ENCODE measurements around the gene ADGRG6. TPM values are rescaled to one million over a fixed set of nuclear protein-coding genes. Genes with fewer than 3 reads are reported as not detected.

The ADGRG6 gene
- total RNA-seq, 1 experiment from 2014 or later, result 30.3 TPM

- Histone ChIP-seq H3K36me3 (ENCODE audit: low read depth) (no peaks in the 10 kb centered on the region), H3K79me2 (ENCODE audit: low read depth) (no peaks in the 10 kb centered on the region), H2AFZ (no peak overlapping the region), H3F3A (ENCODE audit: insufficient read depth, low read depth) (no peaks in the 10 kb centered on the region), H3K9me3 (ENCODE audit: insufficient read depth, low read depth) (no peaks in the 10 kb centered on the region), H4K20me1 (ENCODE audit: insufficient read depth) (no peaks in the 10 kb centered on the region), H3K9me2 (ENCODE audit: insufficient read depth) (no peaks in the 10 kb centered on the region), H3K27me3 (ENCODE audit: insufficient read depth, low read depth) (no peaks in the 10 kb centered on the region), H3K4me1 (replicated peaks; ENCODE audit: insufficient read depth) (no peaks in the 10 kb centered on the region), H3K4me2 (no peak overlapping the region), H3K27ac (no peak overlapping the region), H3K4me3 (no peak overlapping the region)
- intact Hi-C loops (cut with micrococcal nuclease; ENCODE audit: unreplicated experiment), result no loop called here
- ChIA-PET POLR2A (ENCODE audit: unreplicated experiment) (no interaction called here), CTCF (no interaction called here)
- BruUV-seq (replicated peaks), result no TSS peak
- no peak for DNase-seq
- no peak for TF ChIP-seq EZH2 (IDR thresholded peaks at IDR 0.05; ENCODE audit: low read depth)
- TF ChIP-seq CTCF (conservative IDR thresholded peaks at IDR 0.05), result no peak
These were observed 139.9 kb downstream of the ADGRG6 start for GRCh38 chr6:142441716-142442115.

- no peaks in the 10 kb centered on the region for H3K27me3 ChIP-seq (ENCODE audit: insufficient read depth, low read depth)
- no peaks in the 10 kb centered on the region for H3K79me2 ChIP-seq (ENCODE audit: low read depth)
- H3K4me1 ChIP-seq (replicated peaks; ENCODE audit: insufficient read depth), result no peaks in the 10 kb centered on the region
- no peak for DNase-seq
- intact Hi-C loops (cut with micrococcal nuclease; ENCODE audit: unreplicated experiment), result no loop called here
- no peaks in the 10 kb centered on the region for H3F3A ChIP-seq (ENCODE audit: insufficient read depth, low read depth)
- H3K36me3 ChIP-seq (ENCODE audit: low read depth), result no peaks in the 10 kb centered on the region
- ChIA-PET POLR2A (ENCODE audit: unreplicated experiment) (no interaction called here), CTCF (no interaction called here)
- no peak overlapping the region for H3K4me2 ChIP-seq
- H3K27ac ChIP-seq, result no peak overlapping the region
- no peaks in the 10 kb centered on the region for H3K9me2 ChIP-seq (ENCODE audit: insufficient read depth)
- BruUV-seq (replicated peaks), result no TSS peak
- no peaks in the 10 kb centered on the region for H4K20me1 ChIP-seq (ENCODE audit: insufficient read depth)
- H3K9me3 ChIP-seq (ENCODE audit: insufficient read depth, low read depth), result no peaks in the 10 kb centered on the region
- H2AFZ ChIP-seq, result no peak overlapping the region
- TF ChIP-seq EZH2 (IDR thresholded peaks at IDR 0.05; ENCODE audit: low read depth), result no peak
- no peak overlapping the region for H3K4me3 ChIP-seq
These were observed 141.3 kb downstream of the ADGRG6 start for GRCh38 chr6:142443102-142443501.

GRCh38 chr6:142443532-142443931 is 141.7 kb downstream of the ADGRG6 start:
- no peaks in the 10 kb centered on the region for H3K79me2 ChIP-seq (ENCODE audit: low read depth)
- TF ChIP-seq CTCF (conservative IDR thresholded peaks at IDR 0.05) (no peak), EZH2 (IDR thresholded peaks at IDR 0.05; ENCODE audit: low read depth) (no peak)
- BruUV-seq (replicated peaks), result no TSS peak
- ChIA-PET CTCF (interaction anchor here (0.5 kb wide), 1 partner anchor 36 kb away, joined by 12 read pairs; no protein-coding TSS in a partner anchor), POLR2A (ENCODE audit: unreplicated experiment) (no interaction called here)
- DNase-seq, result no peak
- no peaks in the 10 kb centered on the region for H3K27me3 ChIP-seq (ENCODE audit: insufficient read depth, low read depth)
- H3K4me3 ChIP-seq, result no peak overlapping the region
- no peaks in the 10 kb centered on the region for H3K36me3 ChIP-seq (ENCODE audit: low read depth)
- H3K4me1 ChIP-seq (replicated peaks; ENCODE audit: insufficient read depth), result no peaks in the 10 kb centered on the region
- no peaks in the 10 kb centered on the region for H4K20me1 ChIP-seq (ENCODE audit: insufficient read depth)
- H3K9me3 ChIP-seq (ENCODE audit: insufficient read depth, low read depth), result no peaks in the 10 kb centered on the region
- no peak overlapping the region for H3K27ac ChIP-seq
- no peak overlapping the region for H2AFZ ChIP-seq
- intact Hi-C loops (cut with micrococcal nuclease; ENCODE audit: unreplicated experiment), result no loop called here
- no peak overlapping the region for H3K4me2 ChIP-seq
- H3F3A ChIP-seq (ENCODE audit: insufficient read depth, low read depth), result no peaks in the 10 kb centered on the region
- H3K9me2 ChIP-seq (ENCODE audit: insufficient read depth), result no peaks in the 10 kb centered on the region

- BruUV-seq (replicated peaks), result no TSS peak
- POLR2A ChIA-PET (ENCODE audit: unreplicated experiment), result no interaction called here
- no peak for TF ChIP-seq CTCF (conservative IDR thresholded peaks at IDR 0.05)
- TF ChIP-seq EZH2 (IDR thresholded peaks at IDR 0.05; ENCODE audit: low read depth), result no peak
- no peaks in the 10 kb centered on the region for H3K9me3 ChIP-seq (ENCODE audit: insufficient read depth, low read depth)
- H4K20me1 ChIP-seq (ENCODE audit: insufficient read depth), result no peaks in the 10 kb centered on the region
- H3F3A ChIP-seq (ENCODE audit: insufficient read depth, low read depth), result no peaks in the 10 kb centered on the region
- intact Hi-C loops (cut with micrococcal nuclease; ENCODE audit: unreplicated experiment), result no loop called here
- CTCF ChIA-PET, result interaction anchor here (0.5 kb wide), 1 partner anchor 37 kb away, joined by 12 read pairs; no protein-coding TSS in a partner anchor
- no peak overlapping the region for H3K4me3 ChIP-seq
- no peak overlapping the region for H3K4me2 ChIP-seq
- H3K4me1 ChIP-seq (replicated peaks; ENCODE audit: insufficient read depth), result no peaks in the 10 kb centered on the region
- no peak overlapping the region for H2AFZ ChIP-seq
- no peak overlapping the region for H3K27ac ChIP-seq
- no peaks in the 10 kb centered on the region for H3K9me2 ChIP-seq (ENCODE audit: insufficient read depth)
- no peaks in the 10 kb centered on the region for H3K36me3 ChIP-seq (ENCODE audit: low read depth)
- no peaks in the 10 kb centered on the region for H3K79me2 ChIP-seq (ENCODE audit: low read depth)
- no peaks in the 10 kb centered on the region for H3K27me3 ChIP-seq (ENCODE audit: insufficient read depth, low read depth)
- DNase-seq, result no peak
These were observed 142.6 kb downstream of the ADGRG6 start for GRCh38 chr6:142444376-142444775.
